SU-DHL-6 (cell line): ENCODE data around the gene DLX2.

Experiments
- EZH2phosphoT487 ChIP-seq: fragments of 200-600 bp; sonication (generic), shearing (Covaris generic); conservative IDR thresholded peaks from 2 replicates; pipeline ENCODE4 v1.6.1; 2018; ENCODE audit warnings: mild to moderate bottlenecking, antibody characterized with exemption, low read length, moderate library complexity, mixed read lengths
- TF ChIP-seq, protein P1 (sequence below): fragments of 200-600 bp; sonication (generic); IDR thresholded peaks from one replicate; pipeline ENCODE4 v1.5.1; 2017; ENCODE audit warnings: antibody characterized with exemption, mild to moderate bottlenecking, low read length, moderate library complexity; ENCODE audit not compliant: insufficient read depth, poor library complexity, severe bottlenecking

DNA sequence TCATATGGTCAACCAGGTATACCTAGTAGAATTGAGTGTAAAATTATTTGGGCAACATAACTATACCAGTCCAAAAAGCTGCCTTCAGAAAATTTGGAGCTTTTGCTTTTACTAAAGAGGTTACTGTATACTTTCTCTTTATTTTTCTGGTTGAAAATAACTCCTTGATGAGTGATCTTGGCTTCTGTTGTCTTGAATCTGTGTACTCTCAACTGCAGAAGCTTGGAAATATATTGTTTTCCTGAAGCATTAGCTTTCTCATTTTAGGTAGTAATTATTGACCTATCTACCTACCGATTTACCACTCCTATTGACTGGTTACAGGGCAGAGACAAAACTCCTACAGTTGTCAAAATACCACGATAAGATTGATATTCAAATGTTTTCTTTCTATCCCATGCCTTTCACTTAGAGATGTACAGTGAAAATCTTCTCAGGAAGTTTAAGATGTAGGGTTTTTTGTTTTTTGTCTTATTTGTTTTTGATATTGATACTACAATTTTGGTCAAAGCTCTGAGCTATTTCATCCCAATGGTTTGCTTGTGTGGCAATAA lies 53.1 kb downstream of the DLX2 start:
- TF ChIP-seq, protein P1, sequence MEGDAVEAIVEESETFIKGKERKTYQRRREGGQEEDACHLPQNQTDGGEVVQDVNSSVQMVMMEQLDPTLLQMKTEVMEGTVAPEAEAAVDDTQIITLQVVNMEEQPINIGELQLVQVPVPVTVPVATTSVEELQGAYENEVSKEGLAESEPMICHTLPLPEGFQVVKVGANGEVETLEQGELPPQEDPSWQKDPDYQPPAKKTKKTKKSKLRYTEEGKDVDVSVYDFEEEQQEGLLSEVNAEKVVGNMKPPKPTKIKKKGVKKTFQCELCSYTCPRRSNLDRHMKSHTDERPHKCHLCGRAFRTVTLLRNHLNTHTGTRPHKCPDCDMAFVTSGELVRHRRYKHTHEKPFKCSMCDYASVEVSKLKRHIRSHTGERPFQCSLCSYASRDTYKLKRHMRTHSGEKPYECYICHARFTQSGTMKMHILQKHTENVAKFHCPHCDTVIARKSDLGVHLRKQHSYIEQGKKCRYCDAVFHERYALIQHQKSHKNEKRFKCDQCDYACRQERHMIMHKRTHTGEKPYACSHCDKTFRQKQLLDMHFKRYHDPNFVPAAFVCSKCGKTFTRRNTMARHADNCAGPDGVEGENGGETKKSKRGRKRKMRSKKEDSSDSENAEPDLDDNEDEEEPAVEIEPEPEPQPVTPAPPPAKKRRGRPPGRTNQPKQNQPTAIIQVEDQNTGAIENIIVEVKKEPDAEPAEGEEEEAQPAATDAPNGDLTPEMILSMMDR, result no peak
- no peak for TF ChIP-seq EZH2phosphoT487
